Coronary artery (tissue), 2 donors: ENCODE measurements around the gene ILK.

Experiments
- DNase-seq: peaks from one replicate; pipeline ENCODE4 v3.0.0-alpha.2; 2017; ENCODE audit warnings: low spot score
- H3K27ac ChIP-seq, 2 donors: fragments of 200-600 bp; sonication (generic); one replicate each; pipeline ENCODE4 v1.5.1; 2016 to 2019
- H3K4me3 ChIP-seq: fragments of 200-600 bp; sonication (generic); 2 replicates; pipeline ENCODE4 v1.5.1; 2016; ENCODE audit warnings: mild to moderate bottlenecking, moderate library complexity
- CTCF ChIP-seq: fragments of 200-600 bp; sonication (generic); IDR thresholded peaks from one replicate; pipeline ENCODE4 v1.5.1; 2019; ENCODE audit warnings: antibody characterized with exemption

ILK gene

GRCh38 chr11:6621711-6622211, 18.2 kb downstream of the ILK start:
- TF ChIP-seq CTCF = no peak
- no peak for DNase-seq
- no peak overlapping the region for H3K4me3 ChIP-seq
- no peak overlapping the region for H3K27ac ChIP-seq

- Histone ChIP-seq H3K4me3 (no peak overlapping the region), H3K27ac (no peak overlapping the region)
- no peak for DNase-seq
- no peak for TF ChIP-seq CTCF
Observed at GRCh38 chr11:6622261-6623171, 18.9 kb downstream of the ILK start.

- H3K4me3 ChIP-seq = no peak overlapping the region
- H3K27ac ChIP-seq = no peak overlapping the region
- no peak for DNase-seq
- TF ChIP-seq CTCF = no peak
Observed at GRCh38 chr11:6623391-6624363, 20.1 kb downstream of the ILK start.

- Histone ChIP-seq H3K4me3 (no peak overlapping the region), H3K27ac (no peak overlapping the region)
- no peak for TF ChIP-seq CTCF
- DNase-seq = no peak
Observed at GRCh38 chr11:6625156-6625831, 21.7 kb downstream of the ILK start.

GRCh38 chr11:6625832-6626420, 22.4 kb downstream of the ILK start:
- Histone ChIP-seq H3K4me3 (no peak overlapping the region), H3K27ac (no peak overlapping the region)
- TF ChIP-seq CTCF = no peak
- no peak for DNase-seq

GRCh38 chr11:6626971-6627761, 23.6 kb downstream of the ILK start:
- Histone ChIP-seq H3K27ac (no peak overlapping the region), H3K4me3 (no peak overlapping the region)
- DNase-seq = no peak
- TF ChIP-seq CTCF = no peak
